OCI-LY1 (cell line): ENCODE data around the gene ULK4.

Experiments used
- CTCF ChIP-seq: fragments of 200-600 bp; sonication (generic), shearing (Covaris generic); IDR thresholded peaks from 2 replicates; pipeline ENCODE4 v1.5.1; 2017; ENCODE audit warnings: mild to moderate bottlenecking, antibody characterized with exemption, low read length, moderate library complexity, mixed read lengths
- EZH2 ChIP-seq: fragments of 200-600 bp; sonication (generic), shearing (Covaris generic); IDR thresholded peaks from 2 replicates; pipeline ENCODE4 v1.8.0; 2017; ENCODE audit warnings: borderline replicate concordance, mixed run types, mild to moderate bottlenecking, antibody characterized with exemption, low read length, moderate library complexity, mixed read lengths

- TF ChIP-seq CTCF: no peak
- no peak for TF ChIP-seq EZH2
These were observed 23.1 kb upstream of the ULK4 start for GRCh38 chr3:41985018-41985417.
